Activated B cell treated with CpG ODN at 0.5 μM for 24 hours (primary cell): ENCODE data around the gene EDIL3. TPM values are rescaled to one million over a fixed set of nuclear protein-coding genes. Genes with fewer than 3 reads are reported as not detected.

Source experiments
- ATAC-seq: fragments of 200-7000 bp; cut with Tn5 transposase; one replicate; pipeline ENCODE4 v1.10.0; 2021; ENCODE audit warnings: low read depth, mild to moderate bottlenecking, moderate library complexity
- CTCF ChIA-PET: fragments of 350-600 bp; sonication (Branson Sonifier 250); formaldehyde crosslinking; loops from one replicate; lab custom pipeline; 2021; ENCODE audit warnings: antibody characterized with exemption; lab: Charles Lee
- POLR2A ChIA-PET: fragments of 350-600 bp; sonication (Branson Sonifier 250); formaldehyde crosslinking; loops from one replicate; lab custom pipeline; 2021; ENCODE audit warnings: antibody characterized with exemption; lab: Charles Lee
- DNase-seq: peaks from one replicate; pipeline ENCODE4 v3.0.0; 2022
- H3K27ac Mint-ChIP-seq: one replicate; pipeline ENCODE4 v1.8.0; 2020; ENCODE audit warnings: mixed read lengths
- H3K27me3 Mint-ChIP-seq: one replicate; pipeline ENCODE4 v1.8.0; 2021; ENCODE audit warnings: mixed read lengths
- H3K36me3 Mint-ChIP-seq: one replicate; pipeline ENCODE4 v1.8.0; 2021; ENCODE audit warnings: low read depth, mixed read lengths
- H3K4me1 Mint-ChIP-seq: one replicate; pipeline ENCODE4 v1.8.0; 2021; ENCODE audit warnings: mixed read lengths
- H3K4me3 Mint-ChIP-seq: one replicate; pipeline ENCODE4 v1.8.0; 2020; ENCODE audit warnings: mild to moderate bottlenecking, mixed read lengths
- H3K9me3 Mint-ChIP-seq: one replicate; pipeline ENCODE4 v1.8.0; 2020; ENCODE audit warnings: mixed read lengths
- intact Hi-C: fragments of 100-400 bp; cut with micrococcal nuclease; formaldehyde crosslinking; loops from one replicate; pipeline ENCODE4 v1.15.1; 2024
- total RNA-seq: library from RNA; stranded (reverse); gene quantifications from 2 replicates; pipeline ENCODE4 v1.2.3, GENCODE V29; 2022
- TF ChIP-seq, protein P1 (sequence below): fragments of 200-600 bp; IDR thresholded peaks from one replicate; pipeline ENCODE4 v1.8.0; 2022; ENCODE audit warnings: antibody characterized with exemption, mild to moderate bottlenecking

EDIL3 gene
- total RNA-seq, 1 donor from 2014 or later = not detected

DNA sequence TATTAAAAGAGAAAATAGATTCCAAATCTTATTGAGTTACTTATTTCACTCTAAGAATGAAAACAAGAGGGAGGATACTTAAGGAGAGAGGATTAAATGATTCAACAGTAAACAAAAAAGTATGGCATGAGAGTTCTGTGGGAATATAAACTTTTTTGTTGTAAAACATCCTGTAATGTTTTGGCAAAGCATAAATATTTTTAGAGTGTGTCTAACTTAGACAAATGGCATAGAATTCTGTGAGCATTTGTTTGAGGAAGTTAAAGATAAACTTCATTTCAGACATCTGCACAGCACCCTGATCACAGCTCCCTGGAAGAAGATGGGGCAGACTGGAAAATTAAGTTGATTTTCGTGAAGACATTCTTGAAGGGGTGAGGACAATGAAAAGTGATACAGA, 417.3 kb downstream of the EDIL3 start:
- no peaks in the 10 kb centered on the region for H3K9me3 Mint-ChIP-seq
- H3K4me3 Mint-ChIP-seq = no peak overlapping the region
- DNase-seq = no peak
- ChIA-PET POLR2A (no interaction called here), CTCF (no interaction called here)
- TF ChIP-seq, protein P1, sequence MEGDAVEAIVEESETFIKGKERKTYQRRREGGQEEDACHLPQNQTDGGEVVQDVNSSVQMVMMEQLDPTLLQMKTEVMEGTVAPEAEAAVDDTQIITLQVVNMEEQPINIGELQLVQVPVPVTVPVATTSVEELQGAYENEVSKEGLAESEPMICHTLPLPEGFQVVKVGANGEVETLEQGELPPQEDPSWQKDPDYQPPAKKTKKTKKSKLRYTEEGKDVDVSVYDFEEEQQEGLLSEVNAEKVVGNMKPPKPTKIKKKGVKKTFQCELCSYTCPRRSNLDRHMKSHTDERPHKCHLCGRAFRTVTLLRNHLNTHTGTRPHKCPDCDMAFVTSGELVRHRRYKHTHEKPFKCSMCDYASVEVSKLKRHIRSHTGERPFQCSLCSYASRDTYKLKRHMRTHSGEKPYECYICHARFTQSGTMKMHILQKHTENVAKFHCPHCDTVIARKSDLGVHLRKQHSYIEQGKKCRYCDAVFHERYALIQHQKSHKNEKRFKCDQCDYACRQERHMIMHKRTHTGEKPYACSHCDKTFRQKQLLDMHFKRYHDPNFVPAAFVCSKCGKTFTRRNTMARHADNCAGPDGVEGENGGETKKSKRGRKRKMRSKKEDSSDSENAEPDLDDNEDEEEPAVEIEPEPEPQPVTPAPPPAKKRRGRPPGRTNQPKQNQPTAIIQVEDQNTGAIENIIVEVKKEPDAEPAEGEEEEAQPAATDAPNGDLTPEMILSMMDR = no peak
- H3K36me3 Mint-ChIP-seq = no peaks in the 10 kb centered on the region
- no peak for ATAC-seq
- H3K4me1 Mint-ChIP-seq = no peaks in the 10 kb centered on the region
- no peaks in the 10 kb centered on the region for H3K27me3 Mint-ChIP-seq
- intact Hi-C loops = no loop called here
- no peak overlapping the region for H3K27ac Mint-ChIP-seq

DNA sequence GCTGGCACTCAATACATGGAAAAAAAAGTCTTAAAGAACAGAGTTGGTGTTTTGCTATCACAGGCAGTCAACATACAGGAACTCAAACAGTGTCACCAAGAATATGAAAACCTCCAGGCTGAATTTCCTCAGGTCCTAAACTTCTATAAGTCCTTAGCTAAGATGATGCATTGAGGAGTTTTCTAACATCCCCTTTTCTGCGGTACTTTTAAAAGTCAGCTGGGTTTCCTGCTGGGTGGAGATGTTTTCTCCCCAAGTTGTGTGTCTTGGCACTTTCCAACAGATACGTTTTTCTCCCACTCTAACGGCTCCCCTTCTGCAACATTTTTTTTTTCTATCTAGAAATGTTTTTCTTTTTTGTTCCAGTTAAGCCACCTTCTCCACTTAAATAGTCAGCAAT, 419.2 kb downstream of the EDIL3 start:
- Mint-ChIP-seq H3K9me3 (no peaks in the 10 kb centered on the region), H3K27me3 (no peaks in the 10 kb centered on the region), H3K27ac (no peak overlapping the region), H3K36me3 (no peaks in the 10 kb centered on the region), H3K4me3 (no peak overlapping the region), H3K4me1 (no peaks in the 10 kb centered on the region)
- ATAC-seq = no peak
- intact Hi-C loops = no loop called here
- ChIA-PET POLR2A (no interaction called here), CTCF (no interaction called here)
- no peak for DNase-seq
- TF ChIP-seq, protein P1 = no peak

DNA sequence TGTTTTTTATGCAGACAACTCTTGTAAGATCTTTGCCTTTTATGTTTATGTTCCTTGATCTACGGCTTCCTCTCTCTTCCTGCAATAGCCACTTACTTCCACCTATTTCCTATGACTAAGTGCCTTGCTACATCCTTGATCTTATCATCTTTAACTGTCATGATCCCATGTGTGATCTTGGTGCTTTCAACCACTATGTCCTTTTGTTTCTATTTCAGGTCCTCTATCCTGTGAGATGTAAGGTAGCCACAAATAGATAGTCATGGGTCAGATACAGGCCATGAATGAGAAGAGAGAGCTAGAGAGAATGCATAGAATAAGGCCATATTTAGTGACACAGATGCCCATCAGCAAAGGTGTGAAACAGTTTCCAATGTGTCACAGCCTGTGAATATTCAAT, 420.4 kb downstream of the EDIL3 start:
- ATAC-seq = no peak
- TF ChIP-seq, protein P1 = no peak
- ChIA-PET POLR2A (no interaction called here), CTCF (no interaction called here)
- H3K4me3 Mint-ChIP-seq = no peak overlapping the region
- DNase-seq = no peak
- H3K27ac Mint-ChIP-seq = no peak overlapping the region
- no peaks in the 10 kb centered on the region for H3K27me3 Mint-ChIP-seq
- no peaks in the 10 kb centered on the region for H3K4me1 Mint-ChIP-seq
- no peaks in the 10 kb centered on the region for H3K36me3 Mint-ChIP-seq
- intact Hi-C loops = no loop called here
- no peaks in the 10 kb centered on the region for H3K9me3 Mint-ChIP-seq

DNA sequence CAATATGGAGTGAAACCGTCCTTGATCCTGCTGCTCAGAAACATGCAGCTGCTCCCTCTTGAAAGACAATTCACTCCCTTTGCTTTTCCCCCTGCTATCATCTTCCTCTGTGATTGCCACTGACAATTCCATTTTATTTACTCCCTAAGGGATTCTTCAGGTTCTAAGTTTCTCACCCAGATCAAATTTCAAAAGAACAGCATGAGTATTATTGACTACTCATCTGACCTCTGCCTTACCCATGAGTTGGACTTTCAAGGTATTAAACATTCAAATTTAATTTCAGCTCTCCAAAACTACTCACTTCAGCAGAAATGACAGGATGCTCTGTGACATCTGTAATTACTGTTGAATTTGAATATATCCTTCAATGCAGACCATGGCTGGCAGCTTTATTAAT, 427.5 kb downstream of the EDIL3 start:
- no peaks in the 10 kb centered on the region for H3K27me3 Mint-ChIP-seq
- TF ChIP-seq, protein P1 = no peak
- ATAC-seq (no peak), DNase-seq (no peak)
- H3K36me3 Mint-ChIP-seq = no peaks in the 10 kb centered on the region
- H3K9me3 Mint-ChIP-seq = no peaks in the 10 kb centered on the region
- CTCF ChIA-PET = no interaction called here
- no peak overlapping the region for H3K4me3 Mint-ChIP-seq
- POLR2A ChIA-PET = no interaction called here
- no peaks in the 10 kb centered on the region for H3K4me1 Mint-ChIP-seq
- intact Hi-C loops = no loop called here
- no peak overlapping the region for H3K27ac Mint-ChIP-seq

DNA sequence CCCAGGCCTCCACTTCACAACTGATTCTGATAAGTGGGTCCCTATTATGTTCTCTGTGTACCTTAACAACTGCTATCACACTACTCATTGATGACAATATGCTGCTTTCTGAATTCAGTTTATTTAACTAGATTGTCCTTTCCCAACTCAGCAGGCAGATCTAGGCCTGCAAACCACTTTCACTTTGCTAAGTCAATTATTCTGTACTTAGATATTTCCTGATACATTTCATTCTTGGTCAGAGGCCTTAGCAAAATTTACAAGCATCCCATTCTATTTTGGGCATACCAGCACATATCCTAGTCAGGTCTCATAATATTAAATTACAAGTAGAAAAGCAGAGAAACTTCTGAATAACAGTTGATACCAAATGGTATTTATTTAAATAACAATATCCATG, 428.3 kb downstream of the EDIL3 start:
- ChIA-PET CTCF (no interaction called here), POLR2A (no interaction called here)
- H3K36me3 Mint-ChIP-seq = no peaks in the 10 kb centered on the region
- DNase-seq (no peak), ATAC-seq (no peak)
- no peaks in the 10 kb centered on the region for H3K4me1 Mint-ChIP-seq
- intact Hi-C loops = no loop called here
- no peak overlapping the region for H3K4me3 Mint-ChIP-seq
- H3K27ac Mint-ChIP-seq = no peak overlapping the region
- no peaks in the 10 kb centered on the region for H3K27me3 Mint-ChIP-seq
- TF ChIP-seq, protein P1 = no peak
- H3K9me3 Mint-ChIP-seq = no peaks in the 10 kb centered on the region
